Lung (tissue), 12 donors: ENCODE results near the gene CARD11. TPM values are rescaled to one million over a fixed set of nuclear protein-coding genes. Genes with fewer than 3 reads are reported as not detected.

Experiments
- ATAC-seq: fragments of 200-7000 bp; cut with Tn5 transposase; one replicate; pipeline ENCODE4 v1.9.1; 2020; ENCODE audit warnings: moderate number of reproducible peaks; ENCODE audit not compliant: insufficient read depth, low FRiP score
- DNase-seq, 3 donors: peaks; one replicate each; pipeline ENCODE4 v3.0.0-alpha.2; 2013 to 2017
- H3K27ac ChIP-seq, 2 donors: one replicate each; pipeline ENCODE4 v1.5.1; 2013; ENCODE audit warnings: mild to moderate bottlenecking in 2 of 2, moderate library complexity in 2 of 2, control low read depth in 1 of 2, inconsistent platforms in 1 of 2, low read depth in 1 of 2, low read length in 1 of 2
- H3K27me3 ChIP-seq, 3 donors: one replicate each; pipeline ENCODE4 v1.5.1; 2013; ENCODE audit warnings: low read length in 2 of 3; ENCODE audit not compliant: control insufficient read depth in 3 of 3, insufficient read depth in 3 of 3
- H3K36me3 ChIP-seq, 4 donors: one replicate each; pipeline ENCODE4 v1.5.1; 2013; ENCODE audit warnings: low read length in 4 of 4, mild to moderate bottlenecking in 1 of 4, moderate library complexity in 1 of 4; ENCODE audit not compliant: control insufficient read depth in 4 of 4, insufficient read depth in 4 of 4
- H3K4me1 ChIP-seq, 5 donors: one replicate each; pipeline ENCODE4 v1.5.1; 2013; ENCODE audit warnings: low read length in 5 of 5, mild to moderate bottlenecking in 2 of 5, moderate library complexity in 1 of 5; ENCODE audit not compliant: control insufficient read depth in 5 of 5, insufficient read depth in 5 of 5
- H3K4me3 ChIP-seq: one replicate; pipeline ENCODE4 v1.5.1; 2013; ENCODE audit warnings: mild to moderate bottlenecking, control low read depth, moderate library complexity
- H3K9ac ChIP-seq, 2 donors: one replicate each; pipeline ENCODE4 v1.5.1; 2013; ENCODE audit warnings: low read length in 2 of 2, control low read depth in 1 of 2; ENCODE audit not compliant: insufficient read depth in 1 of 2
- H3K9me3 ChIP-seq, 4 donors: one replicate each; pipeline ENCODE4 v1.5.1; 2013; ENCODE audit warnings: low read length in 3 of 4, mild to moderate bottlenecking in 1 of 4, moderate library complexity in 1 of 4; ENCODE audit not compliant: control insufficient read depth in 4 of 4, insufficient read depth in 3 of 4
- CTCF ChIP-seq: IDR thresholded peaks from 2 replicates; pipeline ENCODE4 v1.5.1; 2012; ENCODE audit warnings: mild to moderate bottlenecking; ENCODE audit errors: control extremely low read depth, extremely low read depth
- WGBS, 2 donors: extraction: QIAGEN DNeasy Blood & Tissue Kit; methylation state at CpG; one replicate each; pipeline ENCODE4 v1.1.7; 2013; 5-methylcytosine and 5-hydroxymethylcytosine counted together
- polyA plus RNA-seq, 2 donors: library from polyadenylated mRNA; stranded (reverse); fragments of 200-250 nt; gene quantifications; one replicate each; pipeline ENCODE4 v1.2.1, GENCODE V29; 2013
- total RNA-seq, 2 donors: library from RNA; depleted of rRNA in 1 of 2; stranded (reverse); fragments of >200 nt in 1 of 2; gene quantifications; one replicate each; pipeline ENCODE4 v1.2.1, GENCODE V29; 2014 to 2021
- donor health status: control.
- donor health status: control.
- donor health status: Bipolar disorder and iron deficiency.
- donor health status: healthy.
- donor health status: DM: yes; HTN: yes; CAD: no.

Gene CARD11
- total and polyA plus RNA-seq, 4 donors: 1.5 to 4.3 (median 3.7) TPM

- WGBS, 2 donors: 90 to 93% methylated on average over 7 of the region's 7 CpGs
- DNase-seq (no peak), ATAC-seq (no peak)
- no peak for TF ChIP-seq CTCF
- Histone ChIP-seq H3K9me3 (peaks cover 0 to 14% (median 7%) of the 10 kb centered on the region in 4 donors), H3K4me1 (no peaks in the 10 kb centered on the region), H3K27me3 (no peaks in the 10 kb centered on the region), H3K4me3 (no peak overlapping the region), H3K27ac (no peak overlapping the region), H3K9ac (no peak overlapping the region), H3K36me3 (no peaks in the 10 kb centered on the region)
These were observed 76.0 kb downstream of the CARD11 start for GRCh38 chr7:2967705-2968104.

- 85 to 90% methylated on average over 7 of the region's 7 CpGs for WGBS, 2 donors
- no peak for ATAC-seq
- DNase-seq: no peak
These were observed 76.4 kb downstream of the CARD11 start for GRCh38 chr7:2967253-2967652.

GRCh38 chr7:2966466-2967078 is 77.1 kb downstream of the CARD11 start:
- WGBS, 2 donors: 89 to 90% methylated on average over 11 of the region's 11 CpGs
- Histone ChIP-seq H3K4me3 (no peak overlapping the region), H3K9me3 (peaks cover 0 to 14% (median 7%) of the 10 kb centered on the region in 4 donors), H3K4me1 (no peaks in the 10 kb centered on the region), H3K9ac (no peak overlapping the region), H3K36me3 (no peaks in the 10 kb centered on the region), H3K27ac (no peak overlapping the region), H3K27me3 (no peaks in the 10 kb centered on the region)
- ATAC-seq: no peak
- TF ChIP-seq CTCF: no peak
- no peak for DNase-seq

More at GRCh38 chr7:2967253-2967652, 76.4 kb downstream of the CARD11 start:
- Histone ChIP-seq H3K27ac (no peak overlapping the region), H3K9ac (no peak overlapping the region), H3K4me3 (no peak overlapping the region), H3K36me3 (no peaks in the 10 kb centered on the region), H3K27me3 (no peaks in the 10 kb centered on the region), H3K9me3 (peaks cover 0 to 14% (median 7%) of the 10 kb centered on the region in 4 donors), H3K4me1 (no peaks in the 10 kb centered on the region)
- no peak for TF ChIP-seq CTCF
